Liver (tissue), 9 donors: Measurements from ENCODE around the gene TRIM7. TPM values are rescaled to one million over a fixed set of nuclear protein-coding genes. Genes with fewer than 3 reads are reported as not detected.

ENCODE experiments used
- DNase-seq: peaks from one replicate; pipeline ENCODE4 v3.0.0-alpha.2; 2017; ENCODE audit warnings: low spot score
- H3K27ac ChIP-seq, 2 donors: one replicate each; pipeline ENCODE4 v1.7.0; 2013; ENCODE audit warnings: inconsistent platforms in 2 of 2, low read length in 2 of 2, control low read depth in 1 of 2, low read depth in 1 of 2, mild to moderate bottlenecking in 1 of 2
- H3K27me3 ChIP-seq, 4 donors: one replicate each; pipeline versions ENCODE4 v1.6.1 to v1.7.0; 2013; ENCODE audit warnings: low read length in 3 of 4, inconsistent platforms in 1 of 4, mild to moderate bottlenecking in 1 of 4, moderate library complexity in 1 of 4; ENCODE audit not compliant: control insufficient read depth in 4 of 4, insufficient read depth in 4 of 4
- H3K36me3 ChIP-seq, 4 donors: one replicate each; pipeline versions ENCODE4 v1.6.1 to v1.7.0; 2013; ENCODE audit warnings: low read length in 3 of 4, mild to moderate bottlenecking in 3 of 4, low read depth in 1 of 4, moderate library complexity in 1 of 4; ENCODE audit not compliant: control insufficient read depth in 4 of 4, insufficient read depth in 3 of 4
- H3K4me1 ChIP-seq, 4 donors: one replicate each; pipeline versions ENCODE4 v1.6.1 to v1.7.0; 2013; ENCODE audit warnings: low read length in 3 of 4, mild to moderate bottlenecking in 3 of 4, moderate library complexity in 1 of 4; ENCODE audit not compliant: control insufficient read depth in 4 of 4, insufficient read depth in 4 of 4
- H3K4me3 ChIP-seq, 3 donors: one replicate each; pipeline versions ENCODE4 v1.6.1 to v1.7.0; 2013; ENCODE audit warnings: low read length in 3 of 3, control low read depth in 1 of 3, low read depth in 1 of 3, mild to moderate bottlenecking in 1 of 3
- H3K9ac ChIP-seq, 2 donors: one replicate each; pipeline ENCODE4 v1.7.0; 2013; ENCODE audit warnings: low read length in 2 of 2, mild to moderate bottlenecking in 2 of 2, moderate library complexity in 2 of 2, control low read depth in 1 of 2, low read depth in 1 of 2
- H3K9me3 ChIP-seq, 4 donors: one replicate each; pipeline versions ENCODE4 v1.6.1 to v1.7.0; 2013; ENCODE audit warnings: low read length in 3 of 4; ENCODE audit not compliant: control insufficient read depth in 4 of 4
- ATF3 ChIP-seq: IDR thresholded peaks from 2 replicates; pipeline ENCODE4 v1.6.1; 2016; ENCODE audit warnings: antibody characterized with exemption
- NR2F2 ChIP-seq: IDR thresholded peaks from 2 replicates; pipeline ENCODE4 v1.6.1; 2016; ENCODE audit warnings: antibody characterized with exemption
- RAD21 ChIP-seq, 2 donors: IDR thresholded peaks; 2 replicates each; pipeline ENCODE4 v1.6.1; 2016; ENCODE audit warnings: antibody characterized with exemption in 2 of 2, mild to moderate bottlenecking in 2 of 2
- RXRA ChIP-seq, 2 donors: IDR thresholded peaks; 2 replicates each; pipeline ENCODE4 v1.6.1; 2017 to 2018; ENCODE audit warnings: antibody characterized with exemption in 2 of 2, mild to moderate bottlenecking in 1 of 2
- SP1 ChIP-seq: IDR thresholded peaks from 2 replicates; pipeline ENCODE4 v1.6.1; 2018; ENCODE audit warnings: antibody characterized with exemption, mild to moderate bottlenecking
- TAF1 ChIP-seq: conservative IDR thresholded peaks from 2 replicates; pipeline ENCODE4 v1.6.1; 2016; ENCODE audit warnings: antibody characterized with exemption, mild to moderate bottlenecking
- YY1 ChIP-seq: IDR thresholded peaks from 2 replicates; pipeline ENCODE4 v1.6.1; 2016; ENCODE audit warnings: antibody characterized with exemption, mild to moderate bottlenecking
- ZBTB33 ChIP-seq: IDR thresholded peaks from 2 replicates; pipeline ENCODE4 v1.6.1; 2016; ENCODE audit warnings: antibody characterized with exemption
- WGBS: extraction: QIAGEN DNeasy Blood & Tissue Kit; methylation state at CpG from one replicate; pipeline ENCODE4 v1.1.7; 2013; 5-methylcytosine and 5-hydroxymethylcytosine counted together
- polyA plus RNA-seq, 2 donors: library from polyadenylated mRNA; stranded (reverse) in 1 of 2; unstranded in 1 of 2; fragments of 200-250 nt in 1 of 2; fragments of >200 nt in 1 of 2; fragmentation: Nextera tagmentation in 1 of 2; extraction: Ambion mirVana in 1 of 2; gene quantifications; one replicate each; pipeline versions ENCODE4 v1.2.1 to v1.2.3, GENCODE V29; 2013 to 2015
- total RNA-seq, 2 donors: library from RNA; depleted of rRNA; stranded (reverse); fragments of >200 nt; gene quantifications; one replicate each; pipeline ENCODE4 v1.2.3, GENCODE V29; 2014
- TF ChIP-seq, protein P1 (sequence below): IDR thresholded peaks from 2 replicates; pipeline ENCODE4 v1.6.1; 2016; ENCODE audit warnings: antibody characterized with exemption
- TF ChIP-seq, protein P2 (sequence below): fragments of 150-350 bp; IDR thresholded peaks from 2 replicates; pipeline ENCODE4 v1.5.1; 2017; ENCODE audit warnings: improper control_type of control experiment, low read depth, low read length; ENCODE audit not compliant: missing input control
- donor health status: healthy.
- donor health status: healthy.
- donor health status: healthy.
- donor health status: healthy.
- donor health status: healthy.

The TRIM7 gene
- total and polyA plus RNA-seq, 4 donors: 0.10 to 0.50 (median 0.14) TPM; not detected in 1

- peak; percentile 36 for TF ChIP-seq ZBTB33
Observed at GRCh38 chr5:181221792-181222629, 17.0 kb upstream of the TRIM7 start (continued).

GRCh38 chr5:181221105-181221791 lies 16.3 kb upstream of the TRIM7 start:
- Histone ChIP-seq H3K36me3 (no peaks in the 10 kb centered on the region), H3K27ac (peak overlapping the region in 1 of 2 donors; percentile 96), H3K9ac (no peak overlapping the region), H3K4me3 (no peak overlapping the region), H3K27me3 (no peaks in the 10 kb centered on the region), H3K4me1 (peaks cover 14 to 44% (median 27%) of the 10 kb centered on the region in 4 donors), H3K9me3 (no peaks in the 10 kb centered on the region)
- WGBS: 49% methylated on average over 27 of the region's 27 CpGs
- no peak for DNase-seq
- no peak for TF ChIP-seq TAF1
- no peak for TF ChIP-seq ZBTB33
- TF ChIP-seq NR2F2: no peak
- TF ChIP-seq SP1: no peak
- no peak for TF ChIP-seq RAD21 (IDR thresholded peaks at IDR 0.05)
- TF ChIP-seq, protein P1, sequence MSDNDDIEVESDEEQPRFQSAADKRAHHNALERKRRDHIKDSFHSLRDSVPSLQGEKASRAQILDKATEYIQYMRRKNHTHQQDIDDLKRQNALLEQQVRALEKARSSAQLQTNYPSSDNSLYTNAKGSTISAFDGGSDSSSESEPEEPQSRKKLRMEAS: no peak

- H3K36me3 ChIP-seq: no peaks in the 10 kb centered on the region
- H3K9me3 ChIP-seq: no peaks in the 10 kb centered on the region
- DNase-seq: no peak
- H3K4me1 ChIP-seq: peaks cover 14 to 44% (median 27%) of the 10 kb centered on the region in 4 donors
- no peak for TF ChIP-seq RXRA (IDR thresholded peaks at IDR 0.05)
- TF ChIP-seq YY1: no peak
- TF ChIP-seq RAD21 (IDR thresholded peaks at IDR 0.05): no peak
- no peak for TF ChIP-seq SP1
- TF ChIP-seq ZBTB33: no peak
- TF ChIP-seq, protein P2, sequence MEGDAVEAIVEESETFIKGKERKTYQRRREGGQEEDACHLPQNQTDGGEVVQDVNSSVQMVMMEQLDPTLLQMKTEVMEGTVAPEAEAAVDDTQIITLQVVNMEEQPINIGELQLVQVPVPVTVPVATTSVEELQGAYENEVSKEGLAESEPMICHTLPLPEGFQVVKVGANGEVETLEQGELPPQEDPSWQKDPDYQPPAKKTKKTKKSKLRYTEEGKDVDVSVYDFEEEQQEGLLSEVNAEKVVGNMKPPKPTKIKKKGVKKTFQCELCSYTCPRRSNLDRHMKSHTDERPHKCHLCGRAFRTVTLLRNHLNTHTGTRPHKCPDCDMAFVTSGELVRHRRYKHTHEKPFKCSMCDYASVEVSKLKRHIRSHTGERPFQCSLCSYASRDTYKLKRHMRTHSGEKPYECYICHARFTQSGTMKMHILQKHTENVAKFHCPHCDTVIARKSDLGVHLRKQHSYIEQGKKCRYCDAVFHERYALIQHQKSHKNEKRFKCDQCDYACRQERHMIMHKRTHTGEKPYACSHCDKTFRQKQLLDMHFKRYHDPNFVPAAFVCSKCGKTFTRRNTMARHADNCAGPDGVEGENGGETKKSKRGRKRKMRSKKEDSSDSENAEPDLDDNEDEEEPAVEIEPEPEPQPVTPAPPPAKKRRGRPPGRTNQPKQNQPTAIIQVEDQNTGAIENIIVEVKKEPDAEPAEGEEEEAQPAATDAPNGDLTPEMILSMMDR: no peak
- no peak for TF ChIP-seq ATF3
- no peak overlapping the region for H3K27ac ChIP-seq
- no peak overlapping the region for H3K4me3 ChIP-seq
- no peak overlapping the region for H3K9ac ChIP-seq
- no peaks in the 10 kb centered on the region for H3K27me3 ChIP-seq
- WGBS: 84% methylated on average over 10 of the region's 10 CpGs
Observed at GRCh38 chr5:181220178-181220515, 15.2 kb upstream of the TRIM7 start.
